ENCODE data around the gene SLC35F1.

DNA sequence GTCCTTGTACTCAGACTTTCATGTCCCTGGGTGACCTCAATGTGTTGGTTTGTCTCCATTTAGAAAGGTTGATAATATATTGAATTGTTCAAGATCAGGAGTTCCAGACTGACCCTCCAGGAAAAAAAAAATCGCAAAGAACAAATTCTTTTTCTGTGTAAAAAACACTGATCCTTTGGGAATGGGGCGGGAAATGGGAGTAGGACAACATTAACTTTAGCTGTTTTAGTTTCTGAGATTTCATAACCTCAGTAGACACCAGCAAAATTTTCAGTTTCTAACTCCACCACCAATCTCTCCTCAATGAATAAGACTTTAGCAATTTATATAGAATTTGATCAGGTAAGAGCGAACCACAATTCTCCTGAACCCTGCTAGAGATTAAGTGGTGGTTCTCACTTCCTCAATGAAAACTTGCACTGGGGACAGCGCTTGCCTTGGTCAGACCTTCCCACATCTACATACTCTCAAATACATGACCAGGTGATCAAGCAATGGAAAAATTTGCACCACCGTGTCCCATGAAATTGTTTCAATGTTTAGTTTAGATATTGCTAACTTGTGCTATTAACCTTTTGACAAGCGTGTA lies 409.8 kb downstream of the SLC35F1 start:
- TF ChIP-seq, protein P1, sequence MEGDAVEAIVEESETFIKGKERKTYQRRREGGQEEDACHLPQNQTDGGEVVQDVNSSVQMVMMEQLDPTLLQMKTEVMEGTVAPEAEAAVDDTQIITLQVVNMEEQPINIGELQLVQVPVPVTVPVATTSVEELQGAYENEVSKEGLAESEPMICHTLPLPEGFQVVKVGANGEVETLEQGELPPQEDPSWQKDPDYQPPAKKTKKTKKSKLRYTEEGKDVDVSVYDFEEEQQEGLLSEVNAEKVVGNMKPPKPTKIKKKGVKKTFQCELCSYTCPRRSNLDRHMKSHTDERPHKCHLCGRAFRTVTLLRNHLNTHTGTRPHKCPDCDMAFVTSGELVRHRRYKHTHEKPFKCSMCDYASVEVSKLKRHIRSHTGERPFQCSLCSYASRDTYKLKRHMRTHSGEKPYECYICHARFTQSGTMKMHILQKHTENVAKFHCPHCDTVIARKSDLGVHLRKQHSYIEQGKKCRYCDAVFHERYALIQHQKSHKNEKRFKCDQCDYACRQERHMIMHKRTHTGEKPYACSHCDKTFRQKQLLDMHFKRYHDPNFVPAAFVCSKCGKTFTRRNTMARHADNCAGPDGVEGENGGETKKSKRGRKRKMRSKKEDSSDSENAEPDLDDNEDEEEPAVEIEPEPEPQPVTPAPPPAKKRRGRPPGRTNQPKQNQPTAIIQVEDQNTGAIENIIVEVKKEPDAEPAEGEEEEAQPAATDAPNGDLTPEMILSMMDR (IDR thresholded peaks at IDR 0.05; ENCODE audit: low read length) = no peak
- TF ChIP-seq EZH2 (IDR thresholded peaks at IDR 0.05; ENCODE audit: borderline replicate concordance, low read length) = no peak
